K562 (cell line): Measurements from ENCODE around the gene C19orf85. TPM values are rescaled to one million over a fixed set of nuclear protein-coding genes. Genes with fewer than 3 reads are reported as not detected.

Experiments
- ATAC-seq: fragments of 200-7000 bp; cut with Tn5 transposase; 3 replicates; pipeline ENCODE4 v1.9.1; 2020; ENCODE audit warnings: moderate library complexity
- BruUV-seq: library from RNA; stranded (reverse); fragments of 400-500 nt; replicated peaks from 2 replicates; lab custom pipeline; 2021; lab: Mats Ljungman, UMichigan
- CTCF ChIA-PET: fragments of 300-600 bp; formaldehyde crosslinking; extraction: SDS; loops from one replicate; lab custom pipeline; 2021; ENCODE audit warnings: low intra/inter-chr PET ratio; lab: Yijun Ruan, JAX
- POLR2A ChIA-PET: fragments of 300-600, 350-650 bp; sonication (Branson Sonifier 250); formaldehyde crosslinking; extraction: SDS; loops from one replicate; lab custom pipeline; 2021; ENCODE audit warnings: antibody characterized with exemption, inconsistent platforms; lab: Yijun Ruan, JAX
- DNase-seq, 4 experiments: peaks; one replicate each; pipeline versions ENCODE4 v3.0.0 to v3.0.0-alpha.2; 2011 to 2018; ENCODE audit warnings: low spot score in 3 of 4, mixed read lengths in 3 of 4; ENCODE audit errors: extremely low read depth in 1 of 4
- FAIRE-seq: peaks from 2 replicates; lab custom pipeline; 2011; peaks lifted over from hg19 to GRCh38; lab: Jason Lieb, UNC
- H2AFZ ChIP-seq: 2 replicates; pipeline ENCODE4 v1.6.0; 2011; ENCODE audit warnings: low read depth, low read length, control low read depth, inconsistent platforms
- H3K27ac ChIP-seq: fragments of 200-600 bp; 3 replicates; pipeline ENCODE4 v1.8.0; 2011; ENCODE audit warnings: low read depth, mild to moderate bottlenecking, control low read depth, inconsistent platforms, low read length, moderate library complexity, mixed read lengths; ENCODE audit errors: extremely low read depth
- H3K27me3 ChIP-seq, 2 experiments: fragments of 300-600 bp in 1 of 2; 2 replicates in 1 of 2; 3 replicates in 1 of 2; pipeline versions ENCODE4 v1.6.0 to v1.8.0; 2011; ENCODE audit warnings: inconsistent platforms in 2 of 2, low read length in 2 of 2, mild to moderate bottlenecking in 1 of 2, mixed read lengths in 1 of 2, moderate library complexity in 1 of 2; ENCODE audit not compliant: control insufficient read depth in 2 of 2, insufficient read depth in 2 of 2
- H3K36me3 ChIP-seq: fragments of 300-600 bp; 3 replicates; pipeline ENCODE4 v1.8.0; 2011; ENCODE audit warnings: mild to moderate bottlenecking, low read length, inconsistent platforms; ENCODE audit not compliant: control insufficient read depth, insufficient read depth
- H3K4me1 ChIP-seq, 2 experiments: fragments of 200-600 bp in 1 of 2; replicated peaks in 1 of 2; 2 replicates in 1 of 2; 3 replicates in 1 of 2; pipeline versions ENCODE4 v1.5.1 to v1.8.0; 2011; ENCODE audit warnings: inconsistent platforms in 2 of 2, low read length in 2 of 2, mild to moderate bottlenecking in 1 of 2, mixed read lengths in 1 of 2, moderate library complexity in 1 of 2; ENCODE audit not compliant: control insufficient read depth in 2 of 2, insufficient read depth in 2 of 2
- H3K4me2 ChIP-seq: 2 replicates; pipeline ENCODE4 v1.6.1; 2011; ENCODE audit warnings: low read length, control low read depth, inconsistent platforms, mixed read lengths; ENCODE audit not compliant: insufficient read depth
- H3K4me3 ChIP-seq: fragments of 200-600 bp; sonication (generic), shearing (Covaris generic); 2 replicates; pipeline ENCODE4 v1.5.1; 2016; ENCODE audit warnings: control low read depth, inconsistent platforms
- H3K79me2 ChIP-seq: fragments of 200-600 bp; 3 replicates; pipeline ENCODE4 v1.8.0; 2011; ENCODE audit warnings: low read length, inconsistent platforms; ENCODE audit not compliant: control insufficient read depth, insufficient read depth
- H3K9ac ChIP-seq, 2 experiments: 2 replicates each; pipeline versions ENCODE4 v1.6.0 to v1.6.1; 2011; ENCODE audit warnings: low read depth in 2 of 2, low read length in 2 of 2, control low read depth in 1 of 2, inconsistent platforms in 1 of 2, mild to moderate bottlenecking in 1 of 2, mixed read lengths in 1 of 2; ENCODE audit not compliant: insufficient read depth in 1 of 2
- H3K9me1 ChIP-seq: one replicate; pipeline ENCODE4 v1.6.0; 2011; ENCODE audit warnings: inconsistent platforms, mild to moderate bottlenecking, low read length, moderate library complexity; ENCODE audit not compliant: control insufficient read depth, insufficient read depth
- H3K9me3 ChIP-seq: replicated peaks from 2 replicates; pipeline ENCODE4 v1.5.1; 2011; ENCODE audit warnings: low read depth, low read length, inconsistent platforms; ENCODE audit not compliant: control insufficient read depth, insufficient read depth
- H4K20me1 ChIP-seq: replicated peaks from 2 replicates; pipeline ENCODE4 v1.6.1; 2011; ENCODE audit warnings: low read length, inconsistent platforms, mixed read lengths; ENCODE audit not compliant: control insufficient read depth, insufficient read depth
- CHD4 ChIP-seq: fragments of 200-600 bp; sonication (generic); IDR thresholded peaks from 3 replicates; pipeline ENCODE4 v1.6.1; 2012; ENCODE audit warnings: low read depth, mild to moderate bottlenecking, mixed read lengths, low read length, inconsistent platforms; ENCODE audit not compliant: insufficient read depth, insufficient replicate concordance, poor library complexity, severe bottlenecking
- CREB1 ChIP-seq, 2 experiments: sonication (generic) in 1 of 2; formaldehyde crosslinking in 1 of 2; IDR thresholded peaks; 2 replicates each; pipeline versions ENCODE4 v1.6.1 to v1.8.0; 2012 to 2022; ENCODE audit warnings: inconsistent platforms in 1 of 2, mild to moderate bottlenecking in 1 of 2, missing genetic modification reagents in 1 of 2, moderate library complexity in 1 of 2
- HLTF ChIP-seq: fragments of 450-650 bp; IDR thresholded peaks from 2 replicates; pipeline ENCODE4 v1.6.1; 2016
- NFE2 ChIP-seq: IDR thresholded peaks from 2 replicates; pipeline ENCODE4 v1.6.1; 2014; ENCODE audit warnings: antibody characterized with exemption, low read depth
- NR1H2 ChIP-seq: sonication (generic); formaldehyde crosslinking; IDR thresholded peaks from 2 replicates; pipeline ENCODE4 v1.4.0; 2020; ENCODE audit warnings: mild to moderate bottlenecking, missing genetic modification reagents
- SRF ChIP-seq, 2 experiments: fragments of 250-450, 450-650 bp in 1 of 2; sonication (Bioruptor Pico) in 1 of 2; sonication (generic) in 1 of 2; formaldehyde crosslinking; IDR thresholded peaks; 2 replicates each; pipeline versions ENCODE4 v1.5.0 to v1.5.1; 2020 to 2022; ENCODE audit warnings: mild to moderate bottlenecking in 1 of 2, missing genetic modification reagents in 1 of 2
- ZNF143 ChIP-seq: sonication (generic); formaldehyde crosslinking; IDR thresholded peaks from 2 replicates; pipeline ENCODE4 v1.9.0; 2022; ENCODE audit warnings: mild to moderate bottlenecking, missing genetic modification reagents
- ZNF583 ChIP-seq: fragments of 250-450 bp; sonication (Bioruptor Pico); IDR thresholded peaks from 2 replicates; pipeline ENCODE4 v1.4.0; 2020
- whole genome bisulfite sequencing: fragments of 100-300 bp; shearing (Covaris generic); methylation state at CpG from one replicate; pipeline ENCODE4 v1.1.6; 2016; ENCODE audit warnings: low coverage, mixed read lengths; ENCODE audit not compliant: insufficient coverage; ENCODE audit errors: missing lambda C conversion rate; 5-methylcytosine and 5-hydroxymethylcytosine counted together
- in situ Hi-C: fragments of 300-500 bp; cut with MboI; formaldehyde crosslinking; loops from 4 replicates; pipeline ENCODE4 v1.15.0; 2018; ENCODE audit warnings: inconsistent platforms, mixed read lengths
- intact Hi-C: fragments of 100-400 bp; cut with micrococcal nuclease; formaldehyde crosslinking; loops from 2 replicates; pipeline ENCODE4 v1.14.2; 2022
- polyA plus RNA-seq, 8 experiments: library from polyadenylated mRNA; depleted of rRNA in 4 of 8; stranded (reverse) in 5 of 8; unstranded in 3 of 8; fragments of >200 nt; fragmentation: Nextera tagmentation in 2 of 8; fragmentation: Illumina TruSeq in 1 of 8; extraction: Ambion mirVana in 2 of 8; extraction: Trizol in 1 of 8; gene quantifications; 2 replicates each; pipeline versions ENCODE4 v1.2.1 to v1.2.3, GENCODE V29; 2011 to 2014; ENCODE audit warnings: inconsistent platforms in 1 of 8, missing spikeins in 1 of 8
- total RNA-seq, 7 experiments: library from RNA; depleted of rRNA in 6 of 7; stranded (reverse); fragments of >200 nt in 6 of 7; fragmentation: Illumina TruSeq in 2 of 7; extraction: Trizol in 2 of 7; gene quantifications; 2 replicates each; pipeline versions ENCODE4 v1.2.1 to v1.2.3, GENCODE V29; 2011 to 2021; ENCODE audit warnings: low replicate concordance in 1 of 7
- TF ChIP-seq, protein P1 (sequence below): sonication (generic); formaldehyde crosslinking; IDR thresholded peaks from 2 replicates; pipeline ENCODE4 v1.8.0; 2022; ENCODE audit warnings: missing genetic modification reagents, mild to moderate bottlenecking, moderate library complexity, borderline replicate concordance
- TF ChIP-seq, protein P2 (sequence below), 2 experiments: fragments of 450-650 bp; IDR thresholded peaks; 2 replicates each; pipeline ENCODE4 v1.6.1; 2016; ENCODE audit warnings: mild to moderate bottlenecking in 2 of 2, borderline replicate concordance in 1 of 2, low read depth in 1 of 2, moderate library complexity in 1 of 2

C19orf85 gene
- total and polyA plus RNA-seq, 9 of the 15 experiments (the other 6 are each of a cell fraction or from before 2014, with no cell fraction given) = not detected

DNA sequence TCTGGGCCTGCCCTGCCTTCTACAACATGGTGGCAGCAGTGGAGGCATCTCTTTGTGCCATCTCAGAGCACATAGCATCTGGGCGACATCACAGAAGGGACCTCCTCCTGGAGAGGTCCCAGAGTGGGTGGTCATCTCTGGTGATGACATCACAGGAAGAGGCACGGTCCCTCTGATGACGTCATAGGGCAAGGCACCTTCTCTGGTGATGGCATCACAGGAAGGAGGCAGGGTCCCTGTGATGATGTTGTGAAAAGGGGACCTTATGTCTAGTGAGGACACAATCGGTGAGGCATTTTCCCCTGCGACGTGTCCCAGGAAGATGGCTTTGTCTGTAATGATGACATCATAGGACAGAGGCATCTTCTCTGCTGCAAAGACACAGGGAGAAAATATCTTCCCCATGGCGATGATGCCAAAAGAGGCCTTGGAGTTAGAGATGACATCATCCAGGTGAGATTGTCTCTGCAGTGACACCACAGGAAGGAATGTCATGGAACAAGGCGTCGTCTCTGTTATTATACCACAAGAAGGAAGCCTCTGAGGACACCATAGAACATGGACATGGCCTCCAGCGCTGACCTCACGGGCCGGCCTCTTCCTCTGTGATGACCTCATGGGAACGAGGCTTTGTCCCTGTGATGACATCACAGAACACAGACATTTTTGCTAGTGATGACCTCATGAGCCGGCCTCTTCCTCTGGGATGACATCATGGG is 32.2 kb downstream of the C19orf85 start (continued):
- TF ChIP-seq CREB1 (IDR thresholded peaks at IDR 0.05) (peak; percentile 82), CREB1 (CRISPR knock-in tag; IDR thresholded peaks at IDR 0.05) (peak; percentile 93), NR1H2 (CRISPR knock-in tag) (no peak), HLTF (no peak), SRF (CRISPR knock-in tag; IDR thresholded peaks at IDR 0.05) (no peak)
- TF ChIP-seq, protein P1, sequence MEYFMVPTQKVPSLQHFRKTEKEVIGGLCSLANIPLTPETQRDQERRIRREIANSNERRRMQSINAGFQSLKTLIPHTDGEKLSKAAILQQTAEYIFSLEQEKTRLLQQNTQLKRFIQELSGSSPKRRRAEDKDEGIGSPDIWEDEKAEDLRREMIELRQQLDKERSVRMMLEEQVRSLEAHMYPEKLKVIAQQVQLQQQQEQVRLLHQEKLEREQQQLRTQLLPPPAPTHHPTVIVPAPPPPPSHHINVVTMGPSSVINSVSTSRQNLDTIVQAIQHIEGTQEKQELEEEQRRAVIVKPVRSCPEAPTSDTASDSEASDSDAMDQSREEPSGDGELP (CRISPR knock-in tag) = no peak

DNA sequence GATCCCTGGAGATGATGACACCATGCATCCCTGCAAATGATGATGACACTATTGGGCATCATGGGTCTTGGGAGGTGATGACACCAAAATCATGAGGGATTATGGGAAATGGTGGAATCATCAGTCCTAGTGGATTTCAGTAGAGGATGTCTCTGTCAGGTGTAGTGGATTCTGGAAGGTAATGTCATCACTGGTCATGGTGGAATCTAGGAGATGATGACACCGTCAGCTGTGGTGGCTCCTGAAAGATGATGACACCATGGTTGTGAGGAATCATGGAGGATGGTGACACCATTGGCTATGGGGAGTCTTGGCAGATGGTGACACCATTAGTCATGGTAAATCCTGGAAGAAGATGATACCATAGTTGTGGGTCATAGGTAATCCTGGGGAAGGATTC is 33.4 kb downstream of the C19orf85 start:
- peaks cover 4% of the 10 kb centered on the region; the same call in 1 of the 2 replicates for H4K20me1 ChIP-seq
- no TSS peak for BruUV-seq
- ChIA-PET CTCF (no interaction called here), POLR2A (interaction anchor here (0.5 kb wide), 1 partner anchor 92 kb away, joined by 3 read pairs; the partner anchor contains the start of gene KMT5C)
- intact Hi-C loops = no loop called here
- no peak overlapping the region for H3K9ac ChIP-seq
- WGBS = 0% methylated on average over 1 of the region's 1 CpG
- no peak for DNase-seq
- no peak for ATAC-seq
- no peak overlapping the region for H3K4me3 ChIP-seq
- no peak overlapping the region for H3K4me2 ChIP-seq
- no peaks in the 10 kb centered on the region for H3K9me3 ChIP-seq
- H3K9me1 ChIP-seq = no peaks in the 10 kb centered on the region
- in situ Hi-C loops = loop anchor here (25.0 kb wide), 1 partner anchor 769 kb away; the partner anchor contains the start of gene LILRB4
- peaks cover 0 to 10% of the 10 kb centered on the region in 2 experiments; a peak in 1 of 5 replicates for H3K4me1 ChIP-seq
- no peak overlapping the region for H2AFZ ChIP-seq
- no peaks in the 10 kb centered on the region for H3K79me2 ChIP-seq
- no peaks in the 10 kb centered on the region for H3K36me3 ChIP-seq
- no peak for FAIRE-seq
- peaks cover 0 to 13% of the 10 kb centered on the region in 2 experiments; a peak in 2 of 5 replicates for H3K27me3 ChIP-seq
- no peak overlapping the region for H3K27ac ChIP-seq
- TF ChIP-seq ZNF583 (CRISPR knock-in tag) (no peak), CHD4 (no peak), ZNF143 (peak; percentile 41; the same call in 1 of the 2 replicates), NFE2 (no peak)
- TF ChIP-seq, protein P2, sequence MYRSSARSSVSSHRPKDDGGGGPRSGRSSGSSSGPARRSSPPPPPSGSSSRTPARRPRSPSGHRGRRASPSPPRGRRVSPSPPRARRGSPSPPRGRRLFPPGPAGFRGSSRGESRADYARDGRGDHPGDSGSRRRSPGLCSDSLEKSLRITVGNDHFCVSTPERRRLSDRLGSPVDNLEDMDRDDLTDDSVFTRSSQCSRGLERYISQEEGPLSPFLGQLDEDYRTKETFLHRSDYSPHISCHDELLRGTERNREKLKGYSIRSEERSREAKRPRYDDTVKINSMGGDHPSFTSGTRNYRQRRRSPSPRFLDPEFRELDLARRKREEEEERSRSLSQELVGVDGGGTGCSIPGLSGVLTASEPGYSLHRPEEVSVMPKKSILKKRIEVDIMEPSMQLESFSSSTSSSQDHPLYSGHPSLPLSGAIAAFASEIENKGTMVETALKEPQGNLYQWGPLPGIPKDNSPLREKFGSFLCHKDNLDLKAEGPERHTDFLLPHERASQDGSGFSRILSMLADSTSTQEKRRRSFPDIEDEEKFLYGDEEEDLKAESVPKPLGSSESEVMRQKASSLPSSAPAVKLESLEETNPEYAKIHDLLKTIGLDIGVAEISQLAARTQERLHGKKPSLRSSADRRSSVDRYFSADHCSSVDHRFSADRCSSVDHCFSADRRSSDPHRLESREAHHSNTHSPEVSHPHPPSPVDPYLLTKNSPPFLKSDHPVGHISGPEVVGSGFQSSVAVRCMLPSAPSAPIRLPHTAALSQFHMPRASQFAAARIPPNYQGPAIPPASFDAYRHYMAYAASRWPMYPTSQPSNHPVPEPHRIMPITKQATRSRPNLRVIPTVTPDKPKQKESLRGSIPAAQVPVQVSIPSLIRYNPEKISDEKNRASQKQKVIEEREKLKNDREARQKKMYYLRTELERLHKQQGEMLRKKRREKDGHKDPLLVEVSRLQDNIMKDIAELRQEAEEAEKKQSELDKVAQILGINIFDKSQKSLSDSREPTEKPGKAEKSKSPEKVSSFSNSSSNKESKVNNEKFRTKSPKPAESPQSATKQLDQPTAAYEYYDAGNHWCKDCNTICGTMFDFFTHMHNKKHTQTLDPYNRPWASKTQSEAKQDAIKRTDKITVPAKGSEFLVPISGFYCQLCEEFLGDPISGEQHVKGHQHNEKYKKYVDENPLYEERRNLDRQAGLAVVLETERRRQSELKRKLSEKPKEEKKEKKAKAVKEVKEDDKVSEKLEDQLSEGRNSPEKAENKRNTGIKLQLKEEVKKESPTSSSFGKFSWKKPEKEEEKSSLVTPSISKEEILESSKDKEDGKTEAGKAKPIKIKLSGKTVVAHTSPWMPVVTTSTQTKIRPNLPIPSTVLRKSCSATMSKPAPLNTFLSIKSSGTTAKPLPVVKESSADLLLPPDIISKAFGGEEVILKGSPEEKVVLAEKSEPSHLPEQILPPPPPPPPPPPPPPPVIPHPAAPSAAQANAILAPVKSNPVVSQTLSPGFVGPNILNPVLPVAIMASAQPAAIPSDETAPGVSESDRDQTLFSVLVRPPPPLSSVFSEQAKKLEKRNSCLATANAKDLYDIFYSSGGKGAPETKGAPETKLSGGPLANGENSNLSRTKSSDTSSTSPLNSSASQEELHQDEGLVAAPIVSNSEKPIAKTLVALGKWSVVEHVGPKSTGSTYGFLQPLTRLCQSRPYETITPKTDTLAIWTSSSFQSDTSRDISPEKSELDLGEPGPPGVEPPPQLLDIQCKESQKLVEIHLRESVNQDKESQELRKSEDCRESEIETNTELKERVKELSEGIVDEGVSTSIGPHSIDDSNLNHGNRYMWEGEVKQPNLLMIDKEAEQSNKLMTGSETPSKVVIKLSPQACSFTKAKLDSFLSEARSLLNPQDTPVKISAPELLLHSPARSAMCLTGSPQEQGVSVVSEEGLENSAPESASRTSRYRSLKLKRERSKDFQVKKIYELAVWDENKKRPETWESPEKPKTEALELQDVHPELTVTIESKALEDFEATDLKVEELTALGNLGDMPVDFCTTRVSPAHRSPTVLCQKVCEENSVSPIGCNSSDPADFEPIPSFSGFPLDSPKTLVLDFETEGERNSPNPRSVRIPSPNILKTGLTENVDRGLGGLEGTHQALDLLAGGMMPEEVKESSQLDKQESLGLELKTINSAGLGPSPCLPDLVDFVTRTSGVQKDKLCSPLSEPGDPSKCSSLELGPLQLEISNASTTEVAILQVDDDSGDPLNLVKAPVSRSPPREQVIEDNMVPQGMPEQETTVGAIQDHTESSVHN (IDR thresholded peaks at IDR 0.05; ENCODE audit: borderline replicate concordance in 1 of 2, low read depth in 1 of 2) = peak in 1 of 2 experiments; percentile 42; a peak in 1 of 4 replicates
